Liver (tissue), 2 donors: Measurements from ENCODE around the gene GPM6B.

Experiments
- TF ChIP-seq, protein P1 (sequence below): fragments of 150-350 bp; IDR thresholded peaks from 2 replicates; pipeline ENCODE4 v1.5.1; 2017; ENCODE audit warnings: improper control_type of control experiment, low read depth, low read length; ENCODE audit not compliant: missing input control
- TF ChIP-seq, protein P2 (sequence below): IDR thresholded peaks from 2 replicates; pipeline ENCODE4 v1.6.1; 2016; ENCODE audit warnings: antibody characterized with exemption
- donor health status: healthy.

DNA sequence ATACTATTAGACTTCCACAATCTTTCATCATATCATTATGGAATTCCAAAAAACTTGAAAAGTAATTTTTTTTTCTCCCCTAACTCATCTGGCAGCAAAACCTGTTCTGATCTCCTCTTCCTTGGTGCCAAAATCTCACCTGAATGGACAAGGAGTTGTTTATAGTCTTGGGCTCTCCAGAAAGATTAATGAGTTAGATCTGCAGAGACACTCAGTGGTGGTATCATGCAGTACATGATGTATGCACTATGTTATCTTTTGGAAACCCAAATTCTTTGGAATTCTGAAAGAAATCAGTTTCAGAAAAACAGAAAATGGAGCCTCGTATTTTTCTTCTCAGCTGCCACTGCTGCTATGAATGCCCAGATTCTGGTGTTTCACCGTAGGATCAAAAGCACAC, 11.7 kb downstream of the GPM6B start:
- TF ChIP-seq, protein P1, sequence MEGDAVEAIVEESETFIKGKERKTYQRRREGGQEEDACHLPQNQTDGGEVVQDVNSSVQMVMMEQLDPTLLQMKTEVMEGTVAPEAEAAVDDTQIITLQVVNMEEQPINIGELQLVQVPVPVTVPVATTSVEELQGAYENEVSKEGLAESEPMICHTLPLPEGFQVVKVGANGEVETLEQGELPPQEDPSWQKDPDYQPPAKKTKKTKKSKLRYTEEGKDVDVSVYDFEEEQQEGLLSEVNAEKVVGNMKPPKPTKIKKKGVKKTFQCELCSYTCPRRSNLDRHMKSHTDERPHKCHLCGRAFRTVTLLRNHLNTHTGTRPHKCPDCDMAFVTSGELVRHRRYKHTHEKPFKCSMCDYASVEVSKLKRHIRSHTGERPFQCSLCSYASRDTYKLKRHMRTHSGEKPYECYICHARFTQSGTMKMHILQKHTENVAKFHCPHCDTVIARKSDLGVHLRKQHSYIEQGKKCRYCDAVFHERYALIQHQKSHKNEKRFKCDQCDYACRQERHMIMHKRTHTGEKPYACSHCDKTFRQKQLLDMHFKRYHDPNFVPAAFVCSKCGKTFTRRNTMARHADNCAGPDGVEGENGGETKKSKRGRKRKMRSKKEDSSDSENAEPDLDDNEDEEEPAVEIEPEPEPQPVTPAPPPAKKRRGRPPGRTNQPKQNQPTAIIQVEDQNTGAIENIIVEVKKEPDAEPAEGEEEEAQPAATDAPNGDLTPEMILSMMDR, result no peak
- TF ChIP-seq, protein P2, sequence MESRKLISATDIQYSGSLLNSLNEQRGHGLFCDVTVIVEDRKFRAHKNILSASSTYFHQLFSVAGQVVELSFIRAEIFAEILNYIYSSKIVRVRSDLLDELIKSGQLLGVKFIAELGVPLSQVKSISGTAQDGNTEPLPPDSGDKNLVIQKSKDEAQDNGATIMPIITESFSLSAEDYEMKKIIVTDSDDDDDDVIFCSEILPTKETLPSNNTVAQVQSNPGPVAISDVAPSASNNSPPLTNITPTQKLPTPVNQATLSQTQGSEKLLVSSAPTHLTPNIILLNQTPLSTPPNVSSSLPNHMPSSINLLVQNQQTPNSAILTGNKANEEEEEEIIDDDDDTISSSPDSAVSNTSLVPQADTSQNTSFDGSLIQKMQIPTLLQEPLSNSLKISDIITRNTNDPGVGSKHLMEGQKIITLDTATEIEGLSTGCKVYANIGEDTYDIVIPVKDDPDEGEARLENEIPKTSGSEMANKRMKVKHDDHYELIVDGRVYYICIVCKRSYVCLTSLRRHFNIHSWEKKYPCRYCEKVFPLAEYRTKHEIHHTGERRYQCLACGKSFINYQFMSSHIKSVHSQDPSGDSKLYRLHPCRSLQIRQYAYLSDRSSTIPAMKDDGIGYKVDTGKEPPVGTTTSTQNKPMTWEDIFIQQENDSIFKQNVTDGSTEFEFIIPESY, result no peak
